ENCODE results near the gene NT5E.
A peak's percentile ranks its signal among the peaks of the same experiment; 100 is the strongest.

The NT5E gene

DNA sequence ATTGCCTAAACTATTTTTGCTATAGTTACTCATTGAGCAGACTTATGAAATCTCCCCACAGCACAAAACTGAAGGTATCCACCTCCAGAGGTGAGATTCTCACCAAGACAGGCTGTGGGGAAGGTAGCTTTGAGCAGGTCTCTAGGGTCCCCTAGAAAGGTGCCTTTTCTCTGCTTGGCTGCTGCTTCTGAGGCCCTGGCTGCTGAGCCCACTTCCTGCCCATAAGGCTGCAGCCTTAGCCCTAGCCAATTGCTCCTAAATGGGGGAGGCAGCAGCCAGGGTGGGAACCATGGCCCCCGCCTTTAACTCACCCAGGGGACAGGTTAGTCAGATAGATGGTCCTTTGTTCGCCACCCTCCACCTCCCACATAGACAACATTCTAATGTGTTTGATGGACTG is 3.6 kb downstream of the NT5E start:
- no peak for TF ChIP-seq TAF1 (IDR thresholded peaks at IDR 0.05; ENCODE audit: low read depth, low read length)
- no peak for TF ChIP-seq POLR2AphosphoS5 (IDR thresholded peaks at IDR 0.05; ENCODE audit: low read depth, low read length)
- TF ChIP-seq SPI1 (IDR thresholded peaks at IDR 0.05; ENCODE audit: low read depth, low read length) = no peak
- TF ChIP-seq POU2F2 (IDR thresholded peaks at IDR 0.05; ENCODE audit: low read depth, low read length) = no peak
- TF ChIP-seq PAX5 (IDR thresholded peaks at IDR 0.05; ENCODE audit: insufficient read depth, low read length, severe bottlenecking) = no peak
- TF ChIP-seq POLR2A (IDR thresholded peaks at IDR 0.05; ENCODE audit: low read depth, low read length) = no peak
- FAIRE-seq = no peak
- DNase-seq (ENCODE audit: insufficient read length, low spot score) = no peak

DNA sequence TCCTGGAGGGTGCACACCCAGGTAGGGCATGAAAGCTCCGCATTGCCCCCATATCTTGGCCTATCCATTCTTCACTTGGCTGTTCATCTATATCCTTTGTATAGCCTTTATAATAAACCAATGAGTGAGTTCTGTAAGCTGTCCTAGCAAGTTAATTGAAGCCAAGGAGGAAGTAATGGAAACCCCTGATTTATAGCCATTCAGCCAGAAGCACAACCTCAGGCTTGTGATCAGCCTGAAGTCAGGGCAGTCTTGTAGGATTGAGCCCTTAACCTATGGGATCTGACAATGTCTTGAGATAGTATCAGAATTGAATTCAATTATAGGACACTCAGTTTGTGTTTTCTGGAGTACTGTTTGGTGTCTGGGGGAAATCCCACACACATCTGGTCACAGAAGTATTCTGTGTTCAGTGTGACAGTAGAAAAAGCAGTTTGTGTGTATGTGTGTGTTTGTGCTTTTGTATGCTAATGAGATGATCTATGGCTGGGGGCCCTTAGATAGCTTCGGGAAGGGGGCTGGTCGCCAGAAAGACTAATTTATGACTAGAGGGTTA is 5.7 kb downstream of the NT5E start:
- TF ChIP-seq PAX5 (IDR thresholded peaks at IDR 0.05; ENCODE audit: insufficient read depth, low read length, severe bottlenecking) = no peak
- DNase-seq (ENCODE audit: insufficient read length, low spot score) = no peak
- no peak for FAIRE-seq

DNA sequence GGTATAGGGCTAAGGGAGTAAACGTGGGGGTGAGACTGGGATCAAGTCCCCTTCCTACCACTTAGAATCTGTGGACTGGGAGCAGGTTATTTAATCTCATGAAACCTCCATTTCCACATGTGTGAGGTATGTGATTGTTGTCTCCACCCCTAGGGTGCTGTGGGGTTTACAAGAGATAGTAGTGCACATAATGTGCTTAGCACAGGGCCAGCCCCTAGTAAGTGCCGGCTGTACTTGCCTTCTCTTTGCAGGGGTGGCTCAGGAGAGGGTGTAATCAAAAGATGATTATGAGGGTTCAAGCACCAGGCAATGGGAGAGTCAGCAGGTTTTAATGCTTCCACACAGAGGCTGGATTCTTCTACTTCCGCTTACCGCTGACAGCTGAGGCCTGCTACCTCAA is 6.9 kb downstream of the NT5E start:
- no peak for TF ChIP-seq POLR2A (IDR thresholded peaks at IDR 0.05; ENCODE audit: low read depth, low read length)
- no peak for TF ChIP-seq PAX5 (IDR thresholded peaks at IDR 0.05; ENCODE audit: insufficient read depth, low read length, severe bottlenecking)
- no peak for TF ChIP-seq POU2F2 (IDR thresholded peaks at IDR 0.05; ENCODE audit: low read depth, low read length)
- TF ChIP-seq SPI1 (IDR thresholded peaks at IDR 0.05; ENCODE audit: low read depth, low read length) = no peak
- no peak for TF ChIP-seq TAF1 (IDR thresholded peaks at IDR 0.05; ENCODE audit: low read depth, low read length)
- no peak for TF ChIP-seq POLR2AphosphoS5 (IDR thresholded peaks at IDR 0.05; ENCODE audit: low read depth, low read length)
- no peak for DNase-seq (ENCODE audit: insufficient read length, low spot score)
- no peak for FAIRE-seq

DNA sequence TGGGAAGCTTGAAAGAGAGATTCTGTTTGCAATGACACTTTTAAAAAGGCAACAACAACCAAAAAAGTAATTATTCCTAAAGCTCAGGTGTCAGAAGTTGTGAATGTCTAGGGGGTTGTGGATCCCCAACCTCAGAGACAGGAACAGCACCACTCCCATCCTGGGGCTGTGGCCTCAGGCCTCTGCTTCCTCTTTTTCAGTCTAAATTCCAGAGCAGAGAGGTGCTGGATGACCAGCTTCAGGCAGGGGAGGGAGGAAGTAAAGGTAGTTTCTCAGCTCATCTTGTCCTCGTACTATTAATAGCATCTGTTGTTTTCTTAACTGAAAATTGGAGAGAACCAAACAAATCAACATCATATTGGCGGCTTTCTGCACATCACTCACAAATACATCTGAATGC is 8.3 kb downstream of the NT5E start:
- FAIRE-seq = no peak

DNA sequence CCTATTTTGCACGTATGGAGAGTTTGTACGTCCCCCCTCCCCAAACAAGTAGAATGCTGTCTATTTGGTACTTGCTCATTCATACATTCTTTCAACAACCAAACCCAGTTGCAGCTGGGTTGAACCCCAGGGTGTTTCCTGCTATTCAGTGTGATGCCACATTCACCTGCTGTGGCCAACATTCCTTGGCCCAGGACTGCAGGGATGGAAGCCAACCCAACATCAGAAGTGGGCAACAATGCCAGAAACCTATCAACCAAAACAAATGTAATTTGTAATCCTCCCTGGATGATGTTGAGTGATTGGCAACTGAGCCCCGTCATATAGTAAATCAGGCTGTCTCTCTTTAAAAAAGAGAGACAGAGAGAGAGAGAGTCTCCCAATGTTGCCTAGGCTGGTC is 8.9 kb downstream of the NT5E start:
- FAIRE-seq (no peak), DNase-seq (ENCODE audit: insufficient read length, low spot score) (no peak)
- TF ChIP-seq POU2F2 (IDR thresholded peaks at IDR 0.05; ENCODE audit: low read depth, low read length) = no peak
- no peak for TF ChIP-seq PAX5 (IDR thresholded peaks at IDR 0.05; ENCODE audit: insufficient read depth, low read length, severe bottlenecking)
- TF ChIP-seq POLR2AphosphoS5 (IDR thresholded peaks at IDR 0.05; ENCODE audit: low read depth, low read length) = no peak
- no peak for TF ChIP-seq SPI1 (IDR thresholded peaks at IDR 0.05; ENCODE audit: low read depth, low read length)
- no peak for TF ChIP-seq TAF1 (IDR thresholded peaks at IDR 0.05; ENCODE audit: low read depth, low read length)
- TF ChIP-seq POLR2A (IDR thresholded peaks at IDR 0.05; ENCODE audit: low read depth, low read length) = no peak

More for the DNA sequence above, 8.3 kb downstream of the NT5E start:
- TF ChIP-seq SPI1 (IDR thresholded peaks at IDR 0.05; ENCODE audit: low read depth, low read length) = peak; percentile 57
- no peak for TF ChIP-seq TAF1 (IDR thresholded peaks at IDR 0.05; ENCODE audit: low read depth, low read length)
- DNase-seq (ENCODE audit: insufficient read length, low spot score) = no peak

DNA sequence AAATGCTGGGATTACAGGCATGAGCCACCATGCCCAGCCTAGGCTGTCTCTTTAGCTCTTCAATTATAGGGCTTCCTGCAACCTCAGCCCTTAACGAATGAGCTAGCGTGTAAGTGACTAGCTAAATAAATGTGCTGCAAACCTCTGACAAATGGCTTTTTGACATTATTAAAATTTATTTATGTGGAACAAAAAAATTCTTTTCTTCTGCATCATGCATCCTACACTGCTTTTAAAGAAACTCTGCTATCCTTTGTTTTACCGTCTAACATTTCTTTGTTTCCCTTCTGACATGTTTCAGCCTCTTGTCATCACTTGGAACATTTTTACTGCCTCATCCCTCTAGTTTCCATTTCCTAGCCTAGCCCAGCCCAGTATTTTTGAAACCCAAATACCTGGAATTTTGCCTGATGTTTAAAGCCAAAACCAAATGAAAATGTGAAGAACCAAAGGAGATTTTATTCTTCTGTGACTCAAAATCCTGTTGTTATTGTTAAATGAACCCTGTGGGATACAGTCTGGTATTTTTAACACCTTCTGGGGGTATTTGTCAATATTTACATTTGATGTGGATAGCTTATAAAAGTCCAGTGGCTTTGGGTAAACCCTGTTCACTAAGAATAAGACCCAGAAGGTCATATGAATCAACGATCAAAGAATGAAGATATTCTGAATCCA is 9.5 kb downstream of the NT5E start:
- TF ChIP-seq PAX5 (IDR thresholded peaks at IDR 0.05; ENCODE audit: insufficient read depth, low read length, severe bottlenecking) = no peak
- no peak for TF ChIP-seq TAF1 (IDR thresholded peaks at IDR 0.05; ENCODE audit: low read depth, low read length)
- no peak for TF ChIP-seq POU2F2 (IDR thresholded peaks at IDR 0.05; ENCODE audit: low read depth, low read length)
- no peak for TF ChIP-seq POLR2A (IDR thresholded peaks at IDR 0.05; ENCODE audit: low read depth, low read length)
- TF ChIP-seq SPI1 (IDR thresholded peaks at IDR 0.05; ENCODE audit: low read depth, low read length) = no peak
- TF ChIP-seq POLR2AphosphoS5 (IDR thresholded peaks at IDR 0.05; ENCODE audit: low read depth, low read length) = no peak
- FAIRE-seq = no peak
- DNase-seq (ENCODE audit: insufficient read length, low spot score) = no peak

DNA sequence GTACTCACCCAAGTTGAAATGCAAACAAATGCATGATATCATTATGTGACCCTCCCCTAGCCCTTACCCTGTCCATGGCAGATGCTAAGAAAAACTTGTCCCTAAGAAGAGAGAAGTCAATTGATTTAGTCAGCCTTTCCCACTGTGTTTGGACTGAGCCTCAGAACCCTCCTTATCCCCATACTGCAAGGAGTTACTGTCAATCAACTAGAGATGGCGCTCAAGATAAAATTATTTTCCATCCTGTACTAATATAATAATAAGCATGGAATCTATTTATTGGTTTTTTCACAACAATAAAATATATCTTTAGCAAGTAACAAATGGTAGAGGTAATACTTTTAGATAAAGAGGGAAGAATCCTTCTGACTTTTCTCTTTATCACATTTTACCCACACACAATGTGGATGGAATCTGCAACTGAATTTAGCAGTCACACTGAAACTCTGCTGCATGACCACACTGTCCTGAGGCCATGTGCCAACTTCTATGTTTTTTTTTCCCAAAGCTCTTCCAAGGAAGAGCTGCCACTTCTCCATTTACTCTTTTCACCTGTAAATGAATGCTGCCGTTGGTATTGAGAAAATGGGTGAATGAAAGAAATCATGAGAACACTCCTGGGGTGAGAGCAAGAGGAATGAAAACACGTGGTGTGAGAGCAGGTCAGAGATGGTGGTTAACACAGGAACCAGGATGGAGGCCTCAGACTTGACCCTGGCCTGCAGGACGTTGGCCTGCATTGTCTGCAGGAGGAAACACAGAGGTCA is 10.5 kb downstream of the NT5E start:
- no peak for DNase-seq (ENCODE audit: insufficient read length, low spot score)
- no peak for FAIRE-seq
- no peak for TF ChIP-seq SPI1 (IDR thresholded peaks at IDR 0.05; ENCODE audit: low read depth, low read length)
- no peak for TF ChIP-seq POLR2AphosphoS5 (IDR thresholded peaks at IDR 0.05; ENCODE audit: low read depth, low read length)
- TF ChIP-seq PAX5 (IDR thresholded peaks at IDR 0.05; ENCODE audit: insufficient read depth, low read length, severe bottlenecking) = no peak
- no peak for TF ChIP-seq POU2F2 (IDR thresholded peaks at IDR 0.05; ENCODE audit: low read depth, low read length)
- TF ChIP-seq TAF1 (IDR thresholded peaks at IDR 0.05; ENCODE audit: low read depth, low read length) = no peak
- no peak for TF ChIP-seq POLR2A (IDR thresholded peaks at IDR 0.05; ENCODE audit: low read depth, low read length)

DNA sequence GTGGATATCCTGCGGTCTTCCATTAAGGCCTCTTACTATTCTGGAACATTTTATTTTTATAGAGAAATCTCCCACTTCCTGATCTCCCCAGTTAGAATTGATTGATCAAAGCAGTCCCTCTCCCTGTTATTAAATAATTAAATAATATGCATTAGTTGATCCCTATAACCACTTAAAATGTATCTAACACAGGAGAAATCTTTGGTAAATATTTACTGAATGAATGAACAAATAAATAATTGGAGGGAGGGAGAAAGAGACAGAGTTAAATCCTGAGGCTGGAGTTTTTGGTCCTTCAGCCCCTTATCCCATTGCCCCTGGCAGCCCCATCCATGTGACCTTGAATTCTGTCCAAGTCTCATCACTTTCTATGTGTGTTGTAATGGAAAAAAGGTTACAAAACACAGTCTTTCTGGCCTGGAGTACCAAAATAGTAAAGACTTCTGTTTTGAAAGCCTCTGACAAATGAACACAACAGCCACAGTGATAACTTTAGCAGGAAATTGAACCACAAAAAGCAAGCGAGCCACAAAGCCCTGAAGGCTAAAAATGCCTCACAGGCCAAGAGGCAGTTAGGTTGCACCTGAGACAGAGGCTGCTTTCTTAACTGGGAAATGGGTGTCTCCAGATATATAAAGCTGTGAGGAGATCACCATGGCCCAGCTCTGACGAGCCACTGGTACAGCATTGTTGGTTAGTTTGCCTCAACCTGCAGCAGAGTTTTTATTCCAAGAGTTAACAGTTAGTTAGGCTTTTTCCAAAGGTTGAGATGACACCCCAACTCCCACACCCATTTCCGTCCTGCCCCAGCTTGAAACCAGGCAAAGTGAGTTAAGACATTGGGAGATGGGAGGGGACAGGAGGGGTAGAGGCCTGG is 11.3 kb downstream of the NT5E start:
- no peak for DNase-seq (ENCODE audit: insufficient read length, low spot score)

DNA sequence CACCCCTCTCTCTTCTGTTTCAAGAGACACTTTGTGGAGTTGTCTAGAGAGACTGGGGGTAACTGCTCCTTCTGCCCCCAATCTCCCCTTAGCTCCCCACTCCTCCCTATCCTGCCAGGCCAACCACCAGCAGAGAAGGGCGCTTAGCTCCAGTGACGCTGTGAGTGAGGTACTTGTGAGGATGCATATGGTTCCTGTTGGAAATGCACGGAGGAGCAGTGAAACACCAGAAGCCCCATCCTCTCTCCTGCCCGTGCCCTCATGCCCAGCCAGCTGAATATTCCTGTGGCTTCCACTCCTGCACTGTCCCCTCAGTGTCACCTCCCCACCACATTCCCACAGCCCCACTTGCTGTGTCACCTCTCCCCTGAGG is 11.9 kb downstream of the NT5E start:
- FAIRE-seq (peak; percentile 26), DNase-seq (ENCODE audit: insufficient read length, low spot score) (no peak)
- TF ChIP-seq PAX5 (IDR thresholded peaks at IDR 0.05; ENCODE audit: insufficient read depth, low read length, severe bottlenecking) = no peak
- TF ChIP-seq POLR2A (IDR thresholded peaks at IDR 0.05; ENCODE audit: low read depth, low read length) = no peak
- no peak for TF ChIP-seq POLR2AphosphoS5 (IDR thresholded peaks at IDR 0.05; ENCODE audit: low read depth, low read length)
- TF ChIP-seq POU2F2 (IDR thresholded peaks at IDR 0.05; ENCODE audit: low read depth, low read length) = no peak
- no peak for TF ChIP-seq TAF1 (IDR thresholded peaks at IDR 0.05; ENCODE audit: low read depth, low read length)
- TF ChIP-seq SPI1 (IDR thresholded peaks at IDR 0.05; ENCODE audit: low read depth, low read length) = no peak

More for the DNA sequence above, 11.3 kb downstream of the NT5E start:
- no peak for TF ChIP-seq SPI1 (IDR thresholded peaks at IDR 0.05; ENCODE audit: low read depth, low read length)
- TF ChIP-seq PAX5 (IDR thresholded peaks at IDR 0.05; ENCODE audit: insufficient read depth, low read length, severe bottlenecking) = no peak
- TF ChIP-seq POU2F2 (IDR thresholded peaks at IDR 0.05; ENCODE audit: low read depth, low read length) = no peak
- peak; percentile 51 for FAIRE-seq

Data from GM12891 (cell line).